Measurements from ENCODE around the gene SLC6A1.

GRCh38 chr3:10945683-10946287, 46.8 kb upstream of the SLC6A1 start:
- TF ChIP-seq CTCF (IDR thresholded peaks at IDR 0.05) (peak; percentile 53 to 87 (median 75)), POLR2A (IDR thresholded peaks at IDR 0.05; ENCODE audit: low read depth) (no peak), POLR2AphosphoS5 (IDR thresholded peaks at IDR 0.05) (no peak)
